Measurements from ENCODE around the gene DCAF11. TPM values are rescaled to one million over a fixed set of nuclear protein-coding genes. Genes with fewer than 3 reads are reported as not detected.

Gene DCAF11
- total and polyA plus RNA-seq, 2 of the 13 experiments (the other 11 are each of a cell fraction or from before 2014, with no cell fraction given): 150 to 257 TPM

DNA sequence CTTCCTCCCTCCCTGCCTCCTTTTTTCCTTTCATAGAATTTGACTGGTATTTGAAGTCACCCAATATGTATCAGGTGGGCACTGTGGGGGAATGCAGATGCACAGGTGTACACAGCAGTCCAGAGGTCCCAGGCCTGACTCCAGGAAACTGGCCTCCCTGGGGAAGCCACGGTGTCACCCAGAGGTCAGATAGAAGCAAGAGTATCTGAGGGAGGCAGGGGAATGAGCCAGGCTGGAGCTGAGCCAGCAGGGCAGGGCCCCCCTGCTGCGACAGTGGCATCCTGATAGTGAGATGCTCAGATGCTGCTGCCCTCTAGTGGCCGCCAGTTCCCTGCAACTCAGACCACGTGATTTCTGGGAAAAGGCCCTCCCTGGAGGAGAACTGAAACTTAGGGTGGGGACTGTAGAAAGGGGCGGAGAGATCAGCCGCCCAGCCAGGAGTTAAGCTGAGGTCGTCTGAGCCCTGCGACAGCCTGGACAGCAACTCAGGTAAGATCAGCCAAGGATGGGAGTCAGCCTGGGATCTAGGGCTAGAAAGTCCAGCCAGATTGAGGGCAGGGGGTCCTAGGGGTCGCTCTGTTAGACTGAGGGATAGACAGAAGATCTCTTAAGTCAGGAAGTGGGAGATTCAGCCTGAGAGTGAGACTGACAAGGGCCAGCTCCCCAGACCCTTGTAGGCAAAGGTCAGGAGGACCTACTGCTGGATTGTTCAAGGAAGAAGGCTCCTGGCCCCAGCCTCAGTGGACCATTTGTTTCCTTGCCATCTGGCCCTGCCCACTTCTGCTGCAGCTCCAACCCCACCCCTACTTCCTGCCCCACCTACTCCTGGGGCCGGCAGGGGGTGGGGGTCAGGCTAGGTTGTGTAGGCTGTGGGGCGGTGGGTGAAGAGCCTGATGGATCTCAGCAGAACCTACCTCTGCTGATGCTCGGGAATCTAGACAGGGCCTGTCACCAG, 46.5 kb downstream of the DCAF11 start, which contains the start of gene IRF9 (continued):
- peak; percentile 41; the same call in 1 of the 2 replicates for TF ChIP-seq ZNF644 (CRISPR knock-in tag; IDR thresholded peaks at IDR 0.05; ENCODE audit: low read depth)
- TF ChIP-seq, protein P1, sequence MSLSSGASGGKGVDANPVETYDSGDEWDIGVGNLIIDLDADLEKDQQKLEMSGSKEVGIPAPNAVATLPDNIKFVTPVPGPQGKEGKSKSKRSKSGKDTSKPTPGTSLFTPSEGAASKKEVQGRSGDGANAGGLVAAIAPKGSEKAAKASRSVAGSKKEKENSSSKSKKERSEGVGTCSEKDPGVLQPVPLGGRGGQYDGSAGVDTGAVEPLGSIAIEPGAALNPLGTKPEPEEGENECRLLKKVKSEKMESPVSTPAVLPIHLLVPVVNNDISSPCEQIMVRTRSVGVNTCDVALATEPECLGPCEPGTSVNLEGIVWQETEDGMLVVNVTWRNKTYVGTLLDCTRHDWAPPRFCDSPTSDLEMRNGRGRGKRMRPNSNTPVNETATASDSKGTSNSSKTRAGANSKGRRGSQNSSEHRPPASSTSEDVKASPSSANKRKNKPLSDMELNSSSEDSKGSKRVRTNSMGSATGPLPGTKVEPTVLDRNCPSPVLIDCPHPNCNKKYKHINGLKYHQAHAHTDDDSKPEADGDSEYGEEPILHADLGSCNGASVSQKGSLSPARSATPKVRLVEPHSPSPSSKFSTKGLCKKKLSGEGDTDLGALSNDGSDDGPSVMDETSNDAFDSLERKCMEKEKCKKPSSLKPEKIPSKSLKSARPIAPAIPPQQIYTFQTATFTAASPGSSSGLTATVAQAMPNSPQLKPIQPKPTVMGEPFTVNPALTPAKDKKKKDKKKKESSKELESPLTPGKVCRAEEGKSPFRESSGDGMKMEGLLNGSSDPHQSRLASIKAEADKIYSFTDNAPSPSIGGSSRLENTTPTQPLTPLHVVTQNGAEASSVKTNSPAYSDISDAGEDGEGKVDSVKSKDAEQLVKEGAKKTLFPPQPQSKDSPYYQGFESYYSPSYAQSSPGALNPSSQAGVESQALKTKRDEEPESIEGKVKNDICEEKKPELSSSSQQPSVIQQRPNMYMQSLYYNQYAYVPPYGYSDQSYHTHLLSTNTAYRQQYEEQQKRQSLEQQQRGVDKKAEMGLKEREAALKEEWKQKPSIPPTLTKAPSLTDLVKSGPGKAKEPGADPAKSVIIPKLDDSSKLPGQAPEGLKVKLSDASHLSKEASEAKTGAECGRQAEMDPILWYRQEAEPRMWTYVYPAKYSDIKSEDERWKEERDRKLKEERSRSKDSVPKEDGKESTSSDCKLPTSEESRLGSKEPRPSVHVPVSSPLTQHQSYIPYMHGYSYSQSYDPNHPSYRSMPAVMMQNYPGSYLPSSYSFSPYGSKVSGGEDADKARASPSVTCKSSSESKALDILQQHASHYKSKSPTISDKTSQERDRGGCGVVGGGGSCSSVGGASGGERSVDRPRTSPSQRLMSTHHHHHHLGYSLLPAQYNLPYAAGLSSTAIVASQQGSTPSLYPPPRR (CRISPR knock-in tag; IDR thresholded peaks at IDR 0.05; ENCODE audit: borderline replicate concordance): peak; percentile 66; the same call in 1 of the 2 replicates
- TF ChIP-seq ZNF10 (CRISPR knock-in tag; IDR thresholded peaks at IDR 0.05; ENCODE audit: borderline replicate concordance, low read depth): no peak
- TF ChIP-seq, protein P2, sequence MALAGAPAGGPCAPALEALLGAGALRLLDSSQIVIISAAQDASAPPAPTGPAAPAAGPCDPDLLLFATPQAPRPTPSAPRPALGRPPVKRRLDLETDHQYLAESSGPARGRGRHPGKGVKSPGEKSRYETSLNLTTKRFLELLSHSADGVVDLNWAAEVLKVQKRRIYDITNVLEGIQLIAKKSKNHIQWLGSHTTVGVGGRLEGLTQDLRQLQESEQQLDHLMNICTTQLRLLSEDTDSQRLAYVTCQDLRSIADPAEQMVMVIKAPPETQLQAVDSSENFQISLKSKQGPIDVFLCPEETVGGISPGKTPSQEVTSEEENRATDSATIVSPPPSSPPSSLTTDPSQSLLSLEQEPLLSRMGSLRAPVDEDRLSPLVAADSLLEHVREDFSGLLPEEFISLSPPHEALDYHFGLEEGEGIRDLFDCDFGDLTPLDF (CRISPR knock-in tag; IDR thresholded peaks at IDR 0.05): no peak
- TF ChIP-seq SAP130 (CRISPR knock-in tag; IDR thresholded peaks at IDR 0.05; ENCODE audit: low read depth): peak; percentile 100
- TF ChIP-seq NPAS2 (CRISPR knock-in tag; IDR thresholded peaks at IDR 0.05; ENCODE audit: borderline replicate concordance): no peak
- TF ChIP-seq PPARG (CRISPR knock-in tag; conservative IDR thresholded peaks at IDR 0.05): peak; percentile 93
- TF ChIP-seq, protein P3, sequence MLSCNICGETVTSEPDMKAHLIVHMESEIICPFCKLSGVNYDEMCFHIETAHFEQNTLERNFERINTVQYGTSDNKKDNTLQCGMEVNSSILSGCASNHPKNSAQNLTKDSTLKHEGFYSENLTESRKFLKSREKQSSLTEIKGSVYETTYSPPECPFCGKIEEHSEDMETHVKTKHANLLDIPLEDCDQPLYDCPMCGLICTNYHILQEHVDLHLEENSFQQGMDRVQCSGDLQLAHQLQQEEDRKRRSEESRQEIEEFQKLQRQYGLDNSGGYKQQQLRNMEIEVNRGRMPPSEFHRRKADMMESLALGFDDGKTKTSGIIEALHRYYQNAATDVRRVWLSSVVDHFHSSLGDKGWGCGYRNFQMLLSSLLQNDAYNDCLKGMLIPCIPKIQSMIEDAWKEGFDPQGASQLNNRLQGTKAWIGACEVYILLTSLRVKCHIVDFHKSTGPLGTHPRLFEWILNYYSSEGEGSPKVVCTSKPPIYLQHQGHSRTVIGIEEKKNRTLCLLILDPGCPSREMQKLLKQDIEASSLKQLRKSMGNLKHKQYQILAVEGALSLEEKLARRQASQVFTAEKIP (CRISPR knock-in tag; IDR thresholded peaks at IDR 0.05; ENCODE audit: borderline replicate concordance): no peak
- TF ChIP-seq, protein P4, sequence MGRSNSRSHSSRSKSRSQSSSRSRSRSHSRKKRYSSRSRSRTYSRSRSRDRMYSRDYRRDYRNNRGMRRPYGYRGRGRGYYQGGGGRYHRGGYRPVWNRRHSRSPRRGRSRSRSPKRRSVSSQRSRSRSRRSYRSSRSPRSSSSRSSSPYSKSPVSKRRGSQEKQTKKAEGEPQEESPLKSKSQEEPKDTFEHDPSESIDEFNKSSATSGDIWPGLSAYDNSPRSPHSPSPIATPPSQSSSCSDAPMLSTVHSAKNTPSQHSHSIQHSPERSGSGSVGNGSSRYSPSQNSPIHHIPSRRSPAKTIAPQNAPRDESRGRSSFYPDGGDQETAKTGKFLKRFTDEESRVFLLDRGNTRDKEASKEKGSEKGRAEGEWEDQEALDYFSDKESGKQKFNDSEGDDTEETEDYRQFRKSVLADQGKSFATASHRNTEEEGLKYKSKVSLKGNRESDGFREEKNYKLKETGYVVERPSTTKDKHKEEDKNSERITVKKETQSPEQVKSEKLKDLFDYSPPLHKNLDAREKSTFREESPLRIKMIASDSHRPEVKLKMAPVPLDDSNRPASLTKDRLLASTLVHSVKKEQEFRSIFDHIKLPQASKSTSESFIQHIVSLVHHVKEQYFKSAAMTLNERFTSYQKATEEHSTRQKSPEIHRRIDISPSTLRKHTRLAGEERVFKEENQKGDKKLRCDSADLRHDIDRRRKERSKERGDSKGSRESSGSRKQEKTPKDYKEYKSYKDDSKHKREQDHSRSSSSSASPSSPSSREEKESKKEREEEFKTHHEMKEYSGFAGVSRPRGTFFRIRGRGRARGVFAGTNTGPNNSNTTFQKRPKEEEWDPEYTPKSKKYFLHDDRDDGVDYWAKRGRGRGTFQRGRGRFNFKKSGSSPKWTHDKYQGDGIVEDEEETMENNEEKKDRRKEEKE (IDR thresholded peaks at IDR 0.05): no peak
- TF ChIP-seq ZNF746 (CRISPR knock-in tag; IDR thresholded peaks at IDR 0.05): peak; percentile 84
- TF ChIP-seq, protein P5, sequence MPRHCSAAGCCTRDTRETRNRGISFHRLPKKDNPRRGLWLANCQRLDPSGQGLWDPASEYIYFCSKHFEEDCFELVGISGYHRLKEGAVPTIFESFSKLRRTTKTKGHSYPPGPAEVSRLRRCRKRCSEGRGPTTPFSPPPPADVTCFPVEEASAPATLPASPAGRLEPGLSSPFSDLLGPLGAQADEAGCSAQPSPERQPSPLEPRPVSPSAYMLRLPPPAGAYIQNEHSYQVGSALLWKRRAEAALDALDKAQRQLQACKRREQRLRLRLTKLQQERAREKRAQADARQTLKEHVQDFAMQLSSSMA (CRISPR knock-in tag; IDR thresholded peaks at IDR 0.05): peak; percentile 96
- peak; percentile 97 for TF ChIP-seq ZNF232 (CRISPR knock-in tag; IDR thresholded peaks at IDR 0.05; ENCODE audit: borderline replicate concordance)
- no peak for TF ChIP-seq FOXP1 (IDR thresholded peaks at IDR 0.05)
- peak; percentile 74 for TF ChIP-seq FOXP1 (CRISPR knock-in tag; IDR thresholded peaks at IDR 0.05)
- peak; percentile 76 for TF ChIP-seq ZNF143 (CRISPR knock-in tag; IDR thresholded peaks at IDR 0.05)
- TF ChIP-seq ZNF468 (CRISPR knock-in tag; IDR thresholded peaks at IDR 0.05): no peak
